ENCODE results near the gene CPVL. TPM values are rescaled to one million over a fixed set of nuclear protein-coding genes. Genes with fewer than 3 reads are reported as not detected.

Gene CPVL
- total RNA-seq, 1 donor from 2014 or later, result 22.2 TPM

GRCh38 chr7:29035044-29035740 is 111.1 kb downstream of the CPVL start:
- H3K4me2 ChIP-seq (ENCODE audit: low read length), result peak overlapping the region; percentile 47
- no peaks in the 10 kb centered on the region for H3K36me3 ChIP-seq (ENCODE audit: insufficient read depth, low read length)
- H4K20me1 ChIP-seq (ENCODE audit: insufficient read depth, low read length), result no peaks in the 10 kb centered on the region
- H3K79me2 ChIP-seq (ENCODE audit: insufficient read depth, low read length), result no peaks in the 10 kb centered on the region
- FAIRE-seq (peak; percentile 97), DNase-seq (ENCODE audit: low read depth) (peak; percentile 92)
- peaks cover 43% of the 10 kb centered on the region for H3K4me1 Mint-ChIP-seq (ENCODE audit: low read depth, unreplicated experiment)
- H2AFZ ChIP-seq (ENCODE audit: low read depth, low read length), result peak overlapping the region; percentile 13
- H3K36me3 Mint-ChIP-seq (ENCODE audit: low read depth, unreplicated experiment), result no peaks in the 10 kb centered on the region
- no peaks in the 10 kb centered on the region for H3K9me3 Mint-ChIP-seq (ENCODE audit: unreplicated experiment)
- peaks cover 30% of the 10 kb centered on the region for H3K4me1 ChIP-seq (ENCODE audit: insufficient read depth, low read length)
- H3K9me3 ChIP-seq (ENCODE audit: insufficient read depth, low read depth, low read length), result no peaks in the 10 kb centered on the region
- H3K4me3 Mint-ChIP-seq (ENCODE audit: unreplicated experiment), result no peak overlapping the region
- H3K4me3 ChIP-seq (ENCODE audit: insufficient read depth, low read depth, low read length), result no peak overlapping the region
- H3K27me3 ChIP-seq (ENCODE audit: insufficient read depth, low read length), result no peaks in the 10 kb centered on the region
- H3K27me3 Mint-ChIP-seq (ENCODE audit: low read depth, unreplicated experiment), result no peaks in the 10 kb centered on the region
- no peak for TF ChIP-seq CTCF (IDR thresholded peaks at IDR 0.05; ENCODE audit: insufficient read depth, low read depth, low read length)
- TF ChIP-seq EZH2 (IDR thresholded peaks at IDR 0.05; ENCODE audit: insufficient read depth, low read length), result no peak
- no peak overlapping the region for H3K9ac ChIP-seq (ENCODE audit: low read length)
- H3K27ac Mint-ChIP-seq (ENCODE audit: unreplicated experiment), result peak overlapping the region; percentile 91
- H3K27ac ChIP-seq (ENCODE audit: low read depth, low read length), result no peak overlapping the region

GRCh38 chr7:29033584-29033983 is 112.8 kb downstream of the CPVL start:
- H3K27ac ChIP-seq (ENCODE audit: low read depth, low read length), result no peak overlapping the region
- no peak for TF ChIP-seq CTCF (IDR thresholded peaks at IDR 0.05; ENCODE audit: insufficient read depth, low read depth, low read length)
- TF ChIP-seq EZH2 (IDR thresholded peaks at IDR 0.05; ENCODE audit: insufficient read depth, low read length), result no peak
- Mint-ChIP-seq H3K4me3 (ENCODE audit: unreplicated experiment) (no peak overlapping the region), H3K27ac (ENCODE audit: unreplicated experiment) (no peak overlapping the region), H3K4me1 (ENCODE audit: low read depth, unreplicated experiment) (peaks cover 27% of the 10 kb centered on the region), H3K36me3 (ENCODE audit: low read depth, unreplicated experiment) (no peaks in the 10 kb centered on the region), H3K9me3 (ENCODE audit: unreplicated experiment) (no peaks in the 10 kb centered on the region), H3K27me3 (ENCODE audit: low read depth, unreplicated experiment) (no peaks in the 10 kb centered on the region)
- DNase-seq (ENCODE audit: low read depth), result no peak
- H3K4me1 ChIP-seq (ENCODE audit: insufficient read depth, low read length), result peaks cover 23% of the 10 kb centered on the region
- H4K20me1 ChIP-seq (ENCODE audit: insufficient read depth, low read length), result no peaks in the 10 kb centered on the region
- H3K79me2 ChIP-seq (ENCODE audit: insufficient read depth, low read length), result no peaks in the 10 kb centered on the region
- no peak overlapping the region for H2AFZ ChIP-seq (ENCODE audit: low read depth, low read length)
- H3K27me3 ChIP-seq (ENCODE audit: insufficient read depth, low read length), result no peaks in the 10 kb centered on the region
- H3K4me3 ChIP-seq (ENCODE audit: insufficient read depth, low read depth, low read length), result no peak overlapping the region
- H3K9me3 ChIP-seq (ENCODE audit: insufficient read depth, low read depth, low read length), result no peaks in the 10 kb centered on the region
- no peaks in the 10 kb centered on the region for H3K36me3 ChIP-seq (ENCODE audit: insufficient read depth, low read length)
- H3K9ac ChIP-seq (ENCODE audit: low read length), result no peak overlapping the region
- no peak for FAIRE-seq
- no peak overlapping the region for H3K4me2 ChIP-seq (ENCODE audit: low read length)

GRCh38 chr7:29032146-29032545 is 114.2 kb downstream of the CPVL start:
- Mint-ChIP-seq H3K4me3 (ENCODE audit: unreplicated experiment) (no peak overlapping the region), H3K27me3 (ENCODE audit: low read depth, unreplicated experiment) (no peaks in the 10 kb centered on the region), H3K4me1 (ENCODE audit: low read depth, unreplicated experiment) (peaks cover 17% of the 10 kb centered on the region), H3K27ac (ENCODE audit: unreplicated experiment) (no peak overlapping the region), H3K36me3 (ENCODE audit: low read depth, unreplicated experiment) (peaks cover 3% of the 10 kb centered on the region), H3K9me3 (ENCODE audit: unreplicated experiment) (peaks cover 8% of the 10 kb centered on the region)
- TF ChIP-seq CTCF (IDR thresholded peaks at IDR 0.05; ENCODE audit: insufficient read depth, low read depth, low read length), result no peak
- no peak for TF ChIP-seq EZH2 (IDR thresholded peaks at IDR 0.05; ENCODE audit: insufficient read depth, low read length)
- H3K79me2 ChIP-seq (ENCODE audit: insufficient read depth, low read length), result no peaks in the 10 kb centered on the region
- no peak for DNase-seq (ENCODE audit: low read depth)
- no peaks in the 10 kb centered on the region for H3K27me3 ChIP-seq (ENCODE audit: insufficient read depth, low read length)
- no peaks in the 10 kb centered on the region for H3K36me3 ChIP-seq (ENCODE audit: insufficient read depth, low read length)
- H3K9ac ChIP-seq (ENCODE audit: low read length), result no peak overlapping the region
- no peak for FAIRE-seq
- no peak overlapping the region for H3K27ac ChIP-seq (ENCODE audit: low read depth, low read length)
- H2AFZ ChIP-seq (ENCODE audit: low read depth, low read length), result no peak overlapping the region
- H4K20me1 ChIP-seq (ENCODE audit: insufficient read depth, low read length), result no peaks in the 10 kb centered on the region
- no peak overlapping the region for H3K4me2 ChIP-seq (ENCODE audit: low read length)
- no peaks in the 10 kb centered on the region for H3K9me3 ChIP-seq (ENCODE audit: insufficient read depth, low read depth, low read length)
- no peak overlapping the region for H3K4me3 ChIP-seq (ENCODE audit: insufficient read depth, low read depth, low read length)
- peaks cover 14% of the 10 kb centered on the region for H3K4me1 ChIP-seq (ENCODE audit: insufficient read depth, low read length)
